Measurements from ENCODE around the gene CABLES2.

DNA sequence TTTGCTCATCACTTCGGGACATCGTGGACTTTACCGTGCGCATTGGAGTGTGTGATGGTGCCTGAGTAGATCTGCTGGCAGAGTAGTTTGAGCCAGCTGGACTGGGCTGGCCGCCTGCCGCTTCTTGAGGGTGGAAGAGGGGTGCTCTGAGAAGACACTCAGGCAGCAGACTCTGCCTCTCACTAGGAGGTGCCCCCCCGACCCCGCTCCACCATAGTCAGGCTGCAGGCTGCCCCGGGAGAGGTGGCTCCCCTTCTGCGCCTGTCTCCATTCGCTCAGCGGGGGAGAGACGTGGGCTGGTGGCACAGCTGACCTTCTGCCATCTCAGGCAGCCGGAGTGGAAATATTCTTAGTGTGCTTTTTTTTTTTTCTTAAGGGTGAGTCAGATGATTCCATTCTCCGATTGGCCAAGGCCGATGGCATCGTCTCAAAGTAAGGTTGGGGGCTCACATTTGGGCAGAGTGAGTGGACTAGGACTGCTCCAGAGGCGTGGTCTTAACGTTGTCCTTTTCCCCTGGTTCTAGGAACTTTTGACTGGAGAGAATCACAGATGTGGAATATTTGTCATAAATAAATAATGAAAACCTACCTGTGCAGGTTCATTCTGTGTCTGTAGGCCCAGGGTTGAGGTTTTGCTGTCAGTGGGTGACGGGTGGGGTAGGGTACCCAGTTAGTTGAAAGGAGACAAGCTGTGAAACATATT is 19.0 kb downstream of the CABLES2 start:
- TF ChIP-seq, protein P1, sequence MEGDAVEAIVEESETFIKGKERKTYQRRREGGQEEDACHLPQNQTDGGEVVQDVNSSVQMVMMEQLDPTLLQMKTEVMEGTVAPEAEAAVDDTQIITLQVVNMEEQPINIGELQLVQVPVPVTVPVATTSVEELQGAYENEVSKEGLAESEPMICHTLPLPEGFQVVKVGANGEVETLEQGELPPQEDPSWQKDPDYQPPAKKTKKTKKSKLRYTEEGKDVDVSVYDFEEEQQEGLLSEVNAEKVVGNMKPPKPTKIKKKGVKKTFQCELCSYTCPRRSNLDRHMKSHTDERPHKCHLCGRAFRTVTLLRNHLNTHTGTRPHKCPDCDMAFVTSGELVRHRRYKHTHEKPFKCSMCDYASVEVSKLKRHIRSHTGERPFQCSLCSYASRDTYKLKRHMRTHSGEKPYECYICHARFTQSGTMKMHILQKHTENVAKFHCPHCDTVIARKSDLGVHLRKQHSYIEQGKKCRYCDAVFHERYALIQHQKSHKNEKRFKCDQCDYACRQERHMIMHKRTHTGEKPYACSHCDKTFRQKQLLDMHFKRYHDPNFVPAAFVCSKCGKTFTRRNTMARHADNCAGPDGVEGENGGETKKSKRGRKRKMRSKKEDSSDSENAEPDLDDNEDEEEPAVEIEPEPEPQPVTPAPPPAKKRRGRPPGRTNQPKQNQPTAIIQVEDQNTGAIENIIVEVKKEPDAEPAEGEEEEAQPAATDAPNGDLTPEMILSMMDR (IDR thresholded peaks at IDR 0.05), result no peak
- no peak for TF ChIP-seq POLR2A (IDR thresholded peaks at IDR 0.05)
